A673 (cell line): Measurements from ENCODE around the gene BEND5.

ENCODE experiments used
- EZH2 ChIP-seq: fragments of 200-600 bp; sonication (generic); IDR thresholded peaks from 2 replicates; pipeline ENCODE4 v1.6.1; 2017; ENCODE audit warnings: borderline replicate concordance, low read depth, mild to moderate bottlenecking, mixed read lengths, antibody characterized with exemption, low read length; ENCODE audit not compliant: poor library complexity, severe bottlenecking
- TF ChIP-seq, protein P1 (sequence below): fragments of 300-800, 200-600 bp; sonication (generic); conservative IDR thresholded peaks from 2 replicates; pipeline ENCODE4 v1.5.1; 2017; ENCODE audit warnings: low read depth, mild to moderate bottlenecking, antibody characterized with exemption, low read length, moderate library complexity, mixed read lengths

DNA sequence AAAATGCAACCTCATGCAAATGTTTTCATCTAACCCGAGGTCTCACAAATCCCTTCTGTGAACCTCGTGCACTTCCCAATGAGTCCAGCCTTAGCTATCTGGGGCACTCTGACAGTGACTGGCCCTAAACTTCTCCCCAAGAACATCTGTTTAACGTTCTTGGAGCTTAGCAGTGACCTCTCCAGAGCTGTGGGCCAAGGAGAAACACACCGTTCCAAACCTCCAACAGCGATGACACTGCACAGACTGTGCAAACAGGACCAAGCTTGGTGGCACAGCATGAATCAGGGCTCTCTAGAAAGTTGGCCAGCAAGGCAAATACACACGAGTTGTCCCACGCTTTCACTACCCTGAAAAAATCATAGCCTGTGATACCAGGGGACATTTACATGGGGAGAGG, 15.8 kb downstream of the BEND5 start:
- TF ChIP-seq, protein P1, sequence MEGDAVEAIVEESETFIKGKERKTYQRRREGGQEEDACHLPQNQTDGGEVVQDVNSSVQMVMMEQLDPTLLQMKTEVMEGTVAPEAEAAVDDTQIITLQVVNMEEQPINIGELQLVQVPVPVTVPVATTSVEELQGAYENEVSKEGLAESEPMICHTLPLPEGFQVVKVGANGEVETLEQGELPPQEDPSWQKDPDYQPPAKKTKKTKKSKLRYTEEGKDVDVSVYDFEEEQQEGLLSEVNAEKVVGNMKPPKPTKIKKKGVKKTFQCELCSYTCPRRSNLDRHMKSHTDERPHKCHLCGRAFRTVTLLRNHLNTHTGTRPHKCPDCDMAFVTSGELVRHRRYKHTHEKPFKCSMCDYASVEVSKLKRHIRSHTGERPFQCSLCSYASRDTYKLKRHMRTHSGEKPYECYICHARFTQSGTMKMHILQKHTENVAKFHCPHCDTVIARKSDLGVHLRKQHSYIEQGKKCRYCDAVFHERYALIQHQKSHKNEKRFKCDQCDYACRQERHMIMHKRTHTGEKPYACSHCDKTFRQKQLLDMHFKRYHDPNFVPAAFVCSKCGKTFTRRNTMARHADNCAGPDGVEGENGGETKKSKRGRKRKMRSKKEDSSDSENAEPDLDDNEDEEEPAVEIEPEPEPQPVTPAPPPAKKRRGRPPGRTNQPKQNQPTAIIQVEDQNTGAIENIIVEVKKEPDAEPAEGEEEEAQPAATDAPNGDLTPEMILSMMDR, result no peak
- no peak for TF ChIP-seq EZH2
